BLaER1 treated with 17β-estradiol and CSF1 and Interleukin-3, amounts not matched to agents 10 nM and 100 nM (cell line): Measurements from ENCODE around the gene RP9.
"Not testable (repeated sequence)": the region's sequence is repeated elsewhere in the genome, so short reads cannot be mapped to it uniquely, and the experiment has no call there.

Source experiments
- H3K27ac ChIP-seq, 11 experiments: shearing (Covaris generic); formaldehyde crosslinking; 2 replicates each; pipeline ENCODE4 v1.8.1; 2022
- H3K27me3 ChIP-seq, 11 experiments: shearing (Covaris generic); formaldehyde crosslinking; 2 replicates each; pipeline ENCODE4 v1.8.1; 2022
- H3K36me3 ChIP-seq, 11 experiments: shearing (Covaris generic); formaldehyde crosslinking; 2 replicates each; pipeline ENCODE4 v1.8.1; 2022
- H3K4me1 ChIP-seq, 10 experiments: shearing (Covaris generic); formaldehyde crosslinking; 2 replicates each; pipeline ENCODE4 v1.8.1; 2022
- H3K4me2 ChIP-seq, 11 experiments: shearing (Covaris generic); formaldehyde crosslinking; 2 replicates each; pipeline ENCODE4 v1.8.1; 2022
- H3K4me3 ChIP-seq, 10 experiments: shearing (Covaris generic); formaldehyde crosslinking; 2 replicates each; pipeline ENCODE4 v1.8.1; 2022
- H3K9ac ChIP-seq, 11 experiments: shearing (Covaris generic); formaldehyde crosslinking; 2 replicates each; pipeline ENCODE4 v1.8.1; 2022
- H3K9me3 ChIP-seq, 11 experiments: shearing (Covaris generic); formaldehyde crosslinking; replicated peaks in 1 of 11; 2 replicates each; pipeline ENCODE4 v1.8.1; 2022
- H4K20me1 ChIP-seq, 11 experiments: shearing (Covaris generic); formaldehyde crosslinking; 2 replicates each; pipeline ENCODE4 v1.8.1; 2022
- Cebpa-rat ChIP-seq, 11 experiments: shearing (Covaris generic); IDR thresholded peaks; 2 replicates each; pipeline ENCODE4 v1.8.1; 2022

The RP9 gene

GRCh38 chr7:33109758-33110238 lies 594 bp upstream of the RP9 start:
- Histone ChIP-seq H3K4me1 (peaks cover 14 to 28% (median 22%) of the 10 kb centered on the region in 10 experiments), H3K27me3 (no peaks in the 10 kb centered on the region), H3K36me3 (peaks cover 0 to 19% (median 5%) of the 10 kb centered on the region in 11 experiments; a peak in 11 of 22 replicates), H3K27ac (peak overlapping the region in 10 of 11 experiments; percentile 74 to 95 (median 92); a peak in 13 of 22 replicates), H3K9ac (peak overlapping the region; percentile 85 to 99 (median 94)), H3K4me3 (peak overlapping the region; percentile 81 to 100 (median 98)), H3K9me3 (no peaks in the 10 kb centered on the region), H4K20me1 (peaks cover 22 to 41% (median 37%) of the 10 kb centered on the region in 11 experiments; a peak in 21 of 22 replicates), H3K4me2 (peak overlapping the region; percentile 85 to 95 (median 89))
- TF ChIP-seq Cebpa-rat (IDR thresholded peaks at IDR 0.05), result no peak

- no peak for TF ChIP-seq Cebpa-rat (IDR thresholded peaks at IDR 0.05)
- Histone ChIP-seq H3K4me3 (peak overlapping the region; percentile 81 to 100 (median 98)), H3K27ac (peak overlapping the region; percentile 62 to 95 (median 90))
Measured at GRCh38 chr7:33108554-33109004, 625 bp downstream of the RP9 start.

GRCh38 chr7:33107136-33108066 lies 1.8 kb downstream of the RP9 start:
- Histone ChIP-seq H3K27ac (peak overlapping the region in 2 of 11 experiments; percentile 90 to 93; a peak in 2 of 22 replicates), H3K4me2 (peak overlapping the region; percentile 85 to 95 (median 91)), H3K9ac (peak overlapping the region; percentile 85 to 99 (median 94)), H3K4me1 (peaks cover 14 to 28% (median 22%) of the 10 kb centered on the region in 10 experiments), H3K9me3 (no peaks in the 10 kb centered on the region), H3K4me3 (peak overlapping the region; percentile 81 to 100 (median 98); a peak in 18 of 20 replicates), H3K36me3 (peaks cover 14 to 43% (median 25%) of the 10 kb centered on the region in 11 experiments), H3K27me3 (no peaks in the 10 kb centered on the region), H4K20me1 (peaks cover 35 to 65% (median 60%) of the 10 kb centered on the region in 11 experiments; a peak in 21 of 22 replicates)
- TF ChIP-seq Cebpa-rat (IDR thresholded peaks at IDR 0.05), result no peak

More at GRCh38 chr7:33108554-33109004, 625 bp downstream of the RP9 start:
- Histone ChIP-seq H3K9me3 (no peaks in the 10 kb centered on the region), H3K4me2 (peak overlapping the region; percentile 85 to 95 (median 91)), H3K9ac (peak overlapping the region; percentile 85 to 99 (median 94)), H3K4me1 (peaks cover 14 to 28% (median 22%) of the 10 kb centered on the region in 10 experiments), H3K27me3 (no peaks in the 10 kb centered on the region), H3K36me3 (peaks cover 3 to 31% (median 13%) of the 10 kb centered on the region in 11 experiments), H4K20me1 (peaks cover 30 to 53% (median 48%) of the 10 kb centered on the region in 11 experiments; a peak in 21 of 22 replicates)

- H3K4me2 ChIP-seq, result no peak overlapping the region
- H3K36me3 ChIP-seq, result peaks cover 67 to 98% (median 80%) of the 10 kb centered on the region in 11 experiments
- H4K20me1 ChIP-seq, result peaks cover 30 to 89% (median 67%) of the 10 kb centered on the region in 11 experiments; a peak in 21 of 22 replicates
- no peaks in the 10 kb centered on the region for H3K27me3 ChIP-seq
- no peak overlapping the region for H3K27ac ChIP-seq
- H3K4me3 ChIP-seq, result no peak overlapping the region
- no peak for TF ChIP-seq Cebpa-rat (IDR thresholded peaks at IDR 0.05)
- peaks cover 0 to 15% (median 6%) of the 10 kb centered on the region in 10 experiments; a peak in 16 of 20 replicates for H3K4me1 ChIP-seq
- no peaks in the 10 kb centered on the region for H3K9me3 ChIP-seq
- H3K9ac ChIP-seq, result no peak overlapping the region
Measured at GRCh38 chr7:33101906-33102305, 7.3 kb downstream of the RP9 start.

DNA sequence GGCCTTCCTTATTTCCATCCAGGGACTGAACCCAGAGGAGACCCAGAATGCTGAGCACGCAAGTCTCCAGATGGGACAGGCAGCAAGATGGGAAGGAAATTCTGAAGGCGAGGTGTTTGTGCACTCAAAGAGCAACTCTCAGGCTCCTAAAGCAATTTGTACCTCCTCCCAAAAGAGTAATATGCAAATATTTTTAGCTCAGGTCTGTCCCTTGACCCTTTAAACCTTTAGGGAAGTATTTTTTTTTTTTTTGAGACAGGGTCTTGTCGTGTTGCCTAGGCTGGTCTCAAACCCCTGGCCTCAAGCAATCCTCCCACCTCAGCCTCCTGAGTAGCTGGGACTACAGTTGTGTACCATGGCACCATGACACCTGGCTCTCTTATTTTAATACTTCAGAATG lies 8.4 kb downstream of the RP9 start:
- Histone ChIP-seq H3K9me3 (no peaks in the 10 kb centered on the region), H4K20me1 (peaks cover 25 to 78% (median 56%) of the 10 kb centered on the region in 11 experiments; a peak in 20 of 22 replicates), H3K27ac (no peak overlapping the region), H3K4me2 (no peak overlapping the region), H3K27me3 (no peaks in the 10 kb centered on the region), H3K4me1 (peaks cover 0 to 11% (median 2%) of the 10 kb centered on the region in 10 experiments; a peak in 7 of 20 replicates), H3K9ac (no peak overlapping the region), H3K36me3 (peaks cover 78 to 100% (median 90%) of the 10 kb centered on the region in 11 experiments), H3K4me3 (no peak overlapping the region)
- no peak for TF ChIP-seq Cebpa-rat (IDR thresholded peaks at IDR 0.05)

DNA sequence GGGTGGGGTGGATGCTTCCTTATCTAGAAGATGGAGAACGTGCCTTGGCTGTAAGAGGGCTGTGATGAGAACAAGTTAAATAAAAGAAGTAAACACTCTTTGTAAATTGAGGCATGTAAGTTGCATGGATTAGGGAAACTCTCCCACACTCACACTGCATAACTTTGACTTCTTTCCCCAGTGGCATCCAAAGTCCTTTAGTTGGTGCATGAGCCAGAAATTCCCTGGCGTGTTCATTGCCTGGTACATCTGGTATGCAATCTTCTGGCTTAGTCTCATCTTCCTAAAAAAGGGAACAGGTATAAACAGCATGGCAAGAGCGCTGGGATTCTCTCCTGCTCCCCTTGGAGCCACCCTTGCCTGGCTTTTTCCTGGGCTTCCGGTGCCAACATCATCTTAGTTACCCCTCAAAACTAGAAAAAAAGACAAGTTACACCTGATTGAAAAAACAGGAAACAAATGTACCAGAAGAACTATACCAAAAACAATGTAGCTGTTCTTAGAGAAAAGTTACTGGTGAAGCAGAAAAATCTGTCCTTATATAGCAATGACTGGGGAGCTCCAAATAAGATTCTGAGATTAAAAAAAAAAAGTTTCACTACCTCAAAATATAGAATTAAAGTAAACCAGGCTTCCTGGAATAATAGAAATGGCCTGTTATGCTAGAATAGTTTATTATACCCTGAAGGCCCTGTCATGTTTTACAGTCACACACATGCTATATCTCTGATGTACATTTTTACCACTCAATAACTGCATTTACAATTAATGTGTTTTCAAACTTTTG lies 9.9 kb downstream of the RP9 start:
- no peak overlapping the region for H3K4me3 ChIP-seq
- H3K4me1 ChIP-seq, result peaks cover 0 to 11% (median 2%) of the 10 kb centered on the region in 10 experiments; a peak in 7 of 20 replicates
- no peaks in the 10 kb centered on the region for H3K9me3 ChIP-seq
- peaks cover 13 to 63% (median 41%) of the 10 kb centered on the region in 11 experiments; a peak in 20 of 22 replicates for H4K20me1 ChIP-seq
- no peak overlapping the region for H3K4me2 ChIP-seq
- H3K27ac ChIP-seq, result no peak overlapping the region
- no peak for TF ChIP-seq Cebpa-rat (IDR thresholded peaks at IDR 0.05)
- H3K27me3 ChIP-seq, result no peaks in the 10 kb centered on the region
- no peak overlapping the region for H3K9ac ChIP-seq
- peaks cover 89 to 100% (median 94%) of the 10 kb centered on the region in 11 experiments for H3K36me3 ChIP-seq

DNA sequence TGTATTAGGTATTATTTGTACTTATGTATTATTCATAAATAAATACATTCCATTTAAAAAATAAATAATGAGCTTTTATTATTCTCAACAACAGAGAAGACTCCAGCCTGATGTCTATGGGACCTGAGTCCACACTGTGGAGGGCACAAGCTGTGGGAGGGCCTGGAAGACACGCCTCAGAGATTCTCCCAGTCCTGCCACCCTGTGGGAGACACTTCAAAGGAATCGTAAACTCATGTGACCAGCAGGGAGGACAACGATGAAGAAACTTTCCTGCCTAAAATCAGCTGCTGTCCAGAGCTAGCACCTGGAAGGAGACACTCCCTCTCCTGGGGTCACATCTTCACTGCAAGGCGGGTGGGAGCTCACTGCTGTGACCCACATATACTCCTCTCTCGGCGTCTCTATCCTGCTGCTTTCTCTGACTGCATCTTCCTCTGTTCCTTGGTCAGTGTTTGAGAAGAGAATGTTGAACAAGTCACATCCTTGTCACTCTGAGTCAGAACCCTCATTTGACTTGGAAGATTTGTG lies 14.4 kb downstream of the RP9 start:
- peaks cover 0 to 18% (median 5%) of the 10 kb centered on the region in 11 experiments; a peak in 15 of 22 replicates for H4K20me1 ChIP-seq
- not testable (repeated sequence) for H3K27me3 ChIP-seq, H3K4me3 ChIP-seq, H3K4me1 ChIP-seq, H3K4me2 ChIP-seq, H3K9ac ChIP-seq, H3K9me3 ChIP-seq, H3K27ac ChIP-seq
- H3K36me3 ChIP-seq, result peaks cover 67 to 81% (median 75%) of the 10 kb centered on the region in 11 experiments

DNA sequence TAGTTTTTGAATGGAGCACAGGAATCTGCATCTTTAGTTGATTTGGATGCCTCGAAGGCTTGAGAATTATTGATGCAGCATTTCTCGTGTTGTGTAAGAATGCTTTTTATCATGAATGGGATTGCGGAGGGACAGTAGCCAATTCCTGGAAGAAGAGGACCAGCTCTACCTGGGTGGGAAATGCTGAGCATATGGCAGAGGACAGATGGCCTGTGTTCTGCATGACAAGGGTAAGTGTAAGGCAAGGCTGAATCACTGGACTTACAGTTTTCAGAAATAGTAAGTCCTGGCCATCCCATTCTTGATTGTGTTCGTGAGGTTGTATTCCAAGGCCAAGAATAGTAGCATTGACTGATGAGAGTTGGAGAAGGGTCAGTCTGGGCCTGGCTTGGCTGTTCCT lies 15.9 kb downstream of the RP9 start:
- no peak overlapping the region for H3K4me2 ChIP-seq
- H3K9ac ChIP-seq, result no peak overlapping the region
- no peak for TF ChIP-seq Cebpa-rat (IDR thresholded peaks at IDR 0.05)
- H3K4me3 ChIP-seq, result no peak overlapping the region
- no peak overlapping the region for H3K27ac ChIP-seq
- H3K9me3 ChIP-seq, result no peaks in the 10 kb centered on the region
- peaks cover 0 to 4% (median 0%) of the 10 kb centered on the region in 11 experiments; a peak in 2 of 22 replicates for H4K20me1 ChIP-seq
- 0 out of 20 replicates have a peak, but pooled peaks cover 0 to 5% (median 0%) of the 10 kb centered on the region in 10 experiments for H3K4me1 ChIP-seq
- H3K36me3 ChIP-seq, result peaks cover 52 to 65% (median 59%) of the 10 kb centered on the region in 11 experiments
- no peaks in the 10 kb centered on the region for H3K27me3 ChIP-seq
